Stimulated activated CD4-positive, alpha-beta T cell treated with anti-CD3 and anti-CD28 coated beads, Interleukin-12 subunit alpha, Interleukin-12 subunit beta, amount 100 ng/mL, for 4 hours (primary cell): ENCODE data around the gene DNAJB1.
"Not testable (repeated sequence)": the region's sequence is repeated elsewhere in the genome, so short reads cannot be mapped to it uniquely, and the experiment has no call there.

ENCODE experiments used
- DNase-seq: peaks from one replicate; pipeline ENCODE4 v3.0.0-alpha.2; 2020

The DNAJB1 gene

DNA sequence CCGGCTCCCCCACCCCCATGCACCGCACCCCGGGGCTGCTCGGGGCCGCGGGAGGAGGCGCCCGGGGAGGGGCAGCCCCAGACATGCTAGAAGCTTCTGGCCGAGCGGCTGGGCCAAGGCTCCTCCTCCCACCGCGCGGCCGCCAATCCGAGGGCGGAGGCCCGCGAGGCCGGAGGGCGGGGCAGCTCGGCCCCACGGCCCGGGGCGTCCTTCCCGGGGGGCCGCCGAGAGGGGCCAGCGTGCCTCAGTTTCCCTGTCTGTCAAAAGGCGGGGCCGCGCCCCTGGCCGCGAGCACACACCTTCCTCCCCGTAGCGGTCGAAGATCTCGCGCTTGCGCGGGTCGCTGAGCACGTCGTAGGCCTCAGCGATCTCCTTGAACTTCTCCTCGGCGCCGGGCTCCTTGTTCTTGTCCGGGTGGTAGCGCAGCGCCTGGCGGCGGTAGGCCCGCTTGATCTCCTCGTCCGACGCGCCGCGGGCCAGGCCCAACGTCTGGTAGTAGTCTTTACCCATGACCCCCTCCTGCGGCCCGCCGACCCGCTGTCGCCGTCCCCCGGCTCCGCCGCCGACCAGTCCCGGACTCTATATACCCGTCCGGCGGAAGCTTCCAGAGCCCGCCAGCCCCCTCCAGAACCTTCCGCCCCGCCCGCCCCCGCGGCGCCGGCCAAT lies at the start of gene DNAJB1:
Gene DNAJB1 (minus strand): TSS at position 558 of the 666 bp plus-strand sequence. CDS start 48 bp downstream, at position 510.
- peak; percentile 66 for DNase-seq

DNA sequence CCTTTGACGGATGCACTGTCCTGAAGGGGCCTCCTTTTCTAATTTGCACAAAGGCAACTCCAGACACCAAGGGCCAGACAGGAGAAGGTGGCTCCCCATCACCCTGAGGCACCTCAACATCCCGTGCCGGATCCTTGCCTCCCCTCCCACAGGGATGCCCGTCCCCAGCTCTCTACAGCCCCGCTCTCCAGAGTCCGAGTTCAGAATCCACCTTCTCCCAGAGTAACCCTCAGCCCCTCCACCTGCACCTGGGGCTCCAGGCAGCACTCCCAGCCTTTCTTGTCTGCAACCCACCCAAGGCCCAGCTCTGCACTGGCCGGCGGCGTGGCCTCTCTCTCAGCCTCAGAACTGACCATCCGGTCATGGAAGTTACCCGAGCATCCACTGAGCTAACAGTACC lies 48.9 kb upstream of the DNAJB1 start:
- no peak for DNase-seq

DNA sequence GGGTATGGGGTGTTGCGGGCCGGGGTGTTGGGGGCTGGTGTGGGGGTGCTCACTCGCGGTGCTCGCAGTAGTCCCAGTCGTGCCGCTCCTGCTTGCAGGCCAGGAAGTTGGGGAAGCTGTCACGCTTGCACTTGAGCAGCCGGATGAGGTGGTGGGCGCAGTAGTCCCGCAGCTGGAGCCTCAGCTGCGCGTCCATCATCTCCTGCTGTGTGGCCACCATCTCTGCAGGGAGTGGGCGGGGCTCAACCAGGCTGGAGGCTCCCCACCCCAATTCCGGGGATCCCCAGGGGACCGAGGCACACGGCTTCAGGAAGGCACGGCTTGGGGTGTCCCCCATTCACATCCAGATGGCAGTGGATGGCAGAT lies 48.5 kb upstream of the DNAJB1 start:
- no peak for DNase-seq

DNA sequence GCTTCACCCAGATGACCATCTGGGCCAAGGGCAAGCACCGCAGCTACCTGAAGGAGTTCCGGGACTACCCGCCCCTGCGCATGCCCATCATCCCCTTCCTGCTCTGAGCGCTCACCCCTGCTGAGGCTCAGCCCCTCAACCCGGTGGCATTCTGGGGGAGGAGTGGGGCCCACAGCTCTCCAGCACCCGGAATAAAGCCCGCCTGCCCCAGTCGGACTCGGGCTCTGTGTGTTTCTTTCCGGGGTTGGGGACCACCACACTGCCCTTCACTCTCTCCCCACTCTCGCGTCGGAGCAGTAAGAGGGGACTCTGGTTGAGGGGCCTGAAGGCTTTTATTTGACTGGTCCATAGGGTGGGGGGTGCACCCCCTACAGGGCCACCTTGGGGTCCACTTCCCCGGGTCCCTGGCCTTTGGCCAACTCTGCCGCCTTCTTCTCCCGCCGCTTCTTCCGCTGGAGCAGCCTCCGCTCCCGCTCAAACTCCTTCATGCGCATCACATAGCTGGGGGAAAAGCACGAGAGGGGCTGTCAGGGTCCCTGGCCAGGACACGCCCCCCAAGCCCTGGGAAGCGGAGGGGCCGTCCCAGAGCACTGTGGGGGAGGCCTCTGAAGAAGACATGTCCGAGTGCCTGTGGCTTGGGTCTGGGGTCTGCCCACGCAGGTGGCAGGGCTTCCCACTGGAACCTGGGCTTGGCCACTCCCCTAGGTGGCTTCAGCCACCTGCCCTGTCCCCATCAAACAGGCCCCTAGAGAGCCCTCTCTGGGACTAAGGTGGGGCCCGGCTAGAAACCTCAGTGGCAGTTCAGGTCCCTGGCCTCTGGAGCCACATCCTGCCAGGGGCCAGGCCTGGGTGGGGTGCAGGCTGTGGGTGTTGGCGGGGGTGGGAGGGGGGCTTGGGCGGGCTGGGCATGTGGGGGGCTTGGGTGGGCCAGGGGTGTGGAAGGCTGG lies 47.8 kb upstream of the DNAJB1 start:
- no peak for DNase-seq

DNA sequence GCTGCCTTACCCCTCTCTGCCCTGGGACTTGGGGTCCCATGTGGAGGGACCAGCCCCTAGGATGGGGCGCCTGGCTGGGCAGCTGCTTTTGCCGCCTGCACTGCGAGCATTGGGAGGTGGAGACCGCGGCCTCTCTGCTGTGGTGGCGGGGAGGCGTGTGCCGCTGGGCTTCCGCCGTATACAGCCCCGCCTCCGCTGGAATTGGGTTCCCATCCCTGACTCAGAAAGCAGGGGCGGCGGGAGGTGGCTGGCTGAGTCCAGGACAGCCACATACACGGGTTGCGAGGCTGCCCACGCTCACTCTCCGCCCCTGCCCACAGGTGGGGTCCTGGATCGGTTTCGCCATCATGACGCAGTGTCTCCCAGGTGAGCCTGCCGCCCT lies 47.1 kb upstream of the DNAJB1 start:
- DNase-seq = no peak

DNA sequence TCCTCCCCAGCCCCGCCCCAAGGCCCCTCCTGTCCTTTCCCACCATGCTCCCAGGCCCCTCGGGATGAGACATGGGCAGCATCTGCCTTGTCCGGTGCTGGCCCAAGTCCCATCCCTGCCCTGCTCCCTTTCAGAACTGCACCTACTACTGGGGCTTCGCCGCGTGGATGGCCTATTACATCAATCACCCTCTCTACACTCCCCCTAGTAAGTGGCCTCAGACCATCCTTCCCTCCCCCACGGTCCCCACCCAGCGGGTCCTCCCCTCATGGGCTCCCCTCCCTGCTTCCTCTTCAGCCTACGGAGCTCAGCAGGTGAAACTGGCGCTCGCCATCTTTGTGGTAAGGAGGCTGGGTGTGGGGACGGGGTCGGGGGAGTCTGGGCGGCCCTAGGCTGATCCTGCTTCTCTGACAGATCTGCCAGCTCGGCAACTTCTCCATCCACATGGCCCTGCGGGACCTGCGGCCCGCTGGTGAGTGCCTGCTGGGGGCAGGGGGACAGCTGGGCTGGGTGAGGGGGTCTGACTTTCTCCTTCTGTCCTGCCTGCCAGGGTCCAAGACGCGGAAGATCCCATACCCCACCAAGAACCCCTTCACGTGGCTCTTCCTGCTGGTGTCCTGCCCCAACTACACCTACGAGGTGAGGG lies 46.6 kb upstream of the DNAJB1 start:
- not testable (repeated sequence) for DNase-seq

DNA sequence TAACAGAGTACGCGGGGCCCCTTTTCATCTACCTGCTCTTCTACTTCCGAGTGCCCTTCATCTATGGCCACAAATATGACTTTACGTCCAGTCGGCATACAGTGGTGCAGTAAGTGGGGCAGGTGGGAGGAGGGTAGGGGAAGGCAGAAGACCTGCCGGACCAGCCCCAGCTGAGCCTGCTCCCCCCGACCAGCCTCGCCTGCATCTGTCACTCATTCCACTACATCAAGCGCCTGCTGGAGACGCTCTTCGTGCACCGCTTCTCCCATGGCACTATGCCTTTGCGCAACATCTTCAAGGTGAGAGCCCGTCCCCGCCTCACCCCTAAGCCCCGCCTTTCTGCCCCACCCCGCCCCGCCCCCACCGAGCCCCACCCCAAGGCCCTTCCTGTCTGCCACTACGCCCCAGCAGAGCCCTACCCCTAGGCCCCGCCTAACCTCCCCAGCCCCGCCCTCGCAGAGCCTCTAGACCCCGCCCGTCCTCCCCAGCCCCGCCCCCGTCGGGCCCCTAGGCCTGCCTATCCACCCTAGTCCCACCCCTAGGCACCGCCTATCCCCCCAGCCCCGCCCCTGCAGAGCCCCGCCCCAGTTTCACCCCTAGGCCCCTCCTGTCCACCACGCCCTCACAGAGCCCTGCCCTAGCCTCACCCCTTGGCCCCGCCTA lies 45.9 kb upstream of the DNAJB1 start:
- DNase-seq = peak; percentile 47

DNA sequence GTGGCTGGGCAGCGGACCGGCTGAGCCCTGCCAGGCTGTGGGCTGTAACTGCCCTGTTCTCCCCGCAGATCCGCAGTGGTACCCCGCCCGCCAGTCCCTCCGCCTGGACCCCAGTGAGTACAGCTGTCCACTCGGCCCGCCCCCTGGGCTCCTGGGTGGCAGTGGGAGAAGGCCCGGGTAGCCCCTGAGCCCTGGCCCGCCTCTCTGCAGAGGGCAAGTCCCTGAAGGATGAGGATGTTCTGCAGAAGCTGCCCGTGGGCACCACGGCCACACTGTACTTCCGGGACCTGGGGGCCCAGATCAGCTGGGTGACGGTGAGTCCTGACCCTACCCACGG lies 45.4 kb upstream of the DNAJB1 start:
- DNase-seq = no peak

DNA sequence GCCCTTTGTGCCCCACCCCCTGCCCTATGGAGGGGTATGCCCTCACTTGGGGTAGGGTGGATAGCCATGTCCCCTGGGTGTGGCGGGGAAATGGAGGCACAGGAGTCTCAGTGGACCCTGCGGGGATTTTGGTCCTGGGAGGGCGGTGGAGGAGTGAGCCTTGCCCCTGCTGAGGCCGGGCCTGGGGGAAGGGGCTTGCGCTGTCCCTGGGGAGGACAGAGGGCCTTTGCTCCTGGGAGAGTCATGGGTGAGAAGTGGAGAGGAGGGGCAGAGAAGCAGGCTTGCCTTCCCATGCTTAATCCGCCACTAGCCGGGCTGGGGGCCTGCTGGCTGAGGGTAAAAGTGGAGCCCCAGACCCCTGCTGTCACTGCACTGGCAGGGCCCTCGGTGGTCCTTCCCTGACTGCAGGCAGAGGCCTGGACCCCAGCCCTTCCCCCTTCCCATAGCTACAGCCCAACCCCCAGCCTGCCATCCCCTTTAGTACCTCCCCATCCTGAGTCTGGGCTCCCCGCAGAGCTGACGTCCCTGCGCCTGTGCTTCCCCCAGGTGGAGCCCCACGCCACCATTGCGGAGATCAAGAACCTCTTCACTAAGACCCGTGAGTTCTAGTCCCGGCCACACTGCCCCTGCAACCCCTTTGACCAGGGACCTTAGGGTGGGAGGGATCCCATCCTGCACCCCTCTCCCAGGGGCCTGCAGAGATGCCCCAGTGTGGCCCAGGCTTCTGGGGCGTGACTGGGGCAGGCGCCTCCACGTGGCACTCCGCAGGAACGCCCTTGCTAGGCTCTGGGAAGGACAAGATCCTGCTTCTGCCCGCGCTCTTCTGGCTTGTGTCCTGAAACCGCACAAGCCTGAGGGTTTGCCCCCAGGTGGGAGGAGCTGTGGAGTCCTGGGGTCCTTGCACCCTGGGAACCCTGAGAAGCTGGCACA lies 44.7 kb upstream of the DNAJB1 start:
- no peak for DNase-seq

DNA sequence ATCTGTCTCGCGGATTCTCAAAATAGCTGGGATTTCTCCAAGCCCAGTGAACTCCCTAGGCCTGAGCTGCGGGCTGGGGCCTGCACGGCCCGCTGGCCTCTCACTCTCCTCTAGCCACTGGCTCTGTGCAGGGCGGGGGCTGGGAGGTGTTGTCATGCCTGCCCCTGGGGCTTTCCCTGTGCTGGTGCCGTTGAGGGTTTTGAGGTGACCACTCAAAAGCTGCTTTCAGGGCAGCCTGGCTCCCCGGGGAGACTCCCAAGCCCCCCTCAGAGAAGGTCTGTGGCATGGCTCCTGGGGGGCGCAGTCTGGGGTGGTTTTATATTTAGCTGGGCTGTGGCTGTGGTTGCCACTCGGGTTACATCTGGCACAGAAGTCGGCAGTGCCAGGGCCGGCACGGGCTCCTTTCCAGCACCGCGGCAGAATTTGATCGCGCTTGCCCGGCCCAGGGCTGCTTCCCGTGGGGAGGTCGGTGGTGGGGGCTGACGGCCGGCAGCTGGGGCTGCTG lies 43.7 kb upstream of the DNAJB1 start:
- DNase-seq = no peak

DNA sequence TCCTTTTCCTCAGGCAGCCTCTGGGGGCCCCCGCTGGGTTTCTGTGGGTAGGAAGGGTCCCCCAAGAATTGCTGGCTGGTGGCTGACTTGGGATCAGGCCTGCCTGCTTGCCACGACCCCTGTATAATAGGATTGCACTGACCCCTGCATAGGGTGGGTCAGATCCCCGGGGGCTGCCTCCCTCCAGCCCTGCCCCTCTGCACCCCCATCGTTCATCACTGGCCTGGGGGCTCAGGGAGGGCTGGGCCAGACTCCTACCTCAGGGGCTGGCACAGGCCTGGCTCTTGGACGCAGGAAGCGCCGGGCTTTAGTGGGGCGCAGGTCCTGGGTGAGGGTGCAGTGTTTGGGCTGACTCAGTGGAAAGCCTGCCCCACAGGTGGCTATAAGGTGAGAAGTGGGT lies 43.1 kb upstream of the DNAJB1 start:
- no peak for DNase-seq

DNA sequence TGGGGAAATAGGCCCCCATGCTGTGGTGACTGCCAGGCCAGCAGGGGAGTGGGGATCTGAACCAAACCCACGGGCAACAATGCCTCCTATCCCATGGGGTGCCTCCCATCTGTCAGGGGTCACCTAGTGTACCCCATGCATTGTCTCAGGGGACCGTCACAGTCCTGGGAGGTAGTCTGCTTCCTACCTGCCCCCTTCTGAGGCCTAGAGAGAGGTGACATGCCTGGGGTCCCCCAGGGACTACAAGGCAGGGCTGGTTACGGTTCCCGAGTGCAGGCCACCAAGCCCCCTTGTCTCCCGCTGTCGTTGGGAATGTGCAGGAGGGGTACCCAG lies 42.5 kb upstream of the DNAJB1 start:
- DNase-seq = no peak

DNA sequence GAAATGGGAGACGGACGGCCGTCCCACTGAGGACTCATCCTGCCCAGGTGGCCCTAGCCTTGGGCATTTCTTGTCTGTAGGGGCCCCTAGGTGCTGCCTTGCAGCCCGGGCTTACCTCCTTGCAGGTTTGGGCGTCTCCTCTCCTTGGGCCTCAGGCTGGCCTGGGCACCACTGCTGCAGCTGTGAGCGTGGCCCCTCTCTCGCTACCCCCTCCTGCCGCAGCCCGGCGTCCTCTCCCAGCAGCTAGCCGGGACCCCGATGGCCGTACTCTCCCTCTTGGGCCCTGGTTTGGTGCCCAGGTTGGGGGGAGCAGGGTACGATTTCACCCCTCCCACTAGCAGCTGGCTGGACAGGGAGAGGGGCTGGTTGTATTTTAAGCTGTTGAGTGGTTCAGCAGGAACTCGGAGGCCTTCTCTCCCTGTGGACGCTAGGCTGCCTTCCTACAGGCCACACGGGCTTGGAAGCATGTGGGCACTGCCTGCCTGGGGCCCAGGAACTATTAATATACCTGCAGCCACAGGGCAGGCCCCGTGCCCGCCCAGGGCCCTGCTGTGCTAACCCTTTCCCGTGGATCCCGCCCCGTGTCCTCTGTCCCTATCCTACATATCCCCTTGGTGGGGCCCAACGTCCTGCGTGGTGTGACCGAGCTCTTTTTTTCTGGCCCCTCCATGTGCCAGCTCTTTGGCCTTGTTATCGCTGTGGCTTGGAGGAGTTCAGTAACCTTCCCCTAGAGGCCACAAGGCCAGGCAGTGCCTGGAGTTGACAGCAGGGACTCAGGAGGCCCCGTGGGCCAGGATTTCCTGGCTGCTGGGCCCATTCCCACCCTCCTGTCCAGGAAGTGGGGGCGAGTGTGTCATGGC lies 41.9 kb upstream of the DNAJB1 start:
- DNase-seq = no peak

DNA sequence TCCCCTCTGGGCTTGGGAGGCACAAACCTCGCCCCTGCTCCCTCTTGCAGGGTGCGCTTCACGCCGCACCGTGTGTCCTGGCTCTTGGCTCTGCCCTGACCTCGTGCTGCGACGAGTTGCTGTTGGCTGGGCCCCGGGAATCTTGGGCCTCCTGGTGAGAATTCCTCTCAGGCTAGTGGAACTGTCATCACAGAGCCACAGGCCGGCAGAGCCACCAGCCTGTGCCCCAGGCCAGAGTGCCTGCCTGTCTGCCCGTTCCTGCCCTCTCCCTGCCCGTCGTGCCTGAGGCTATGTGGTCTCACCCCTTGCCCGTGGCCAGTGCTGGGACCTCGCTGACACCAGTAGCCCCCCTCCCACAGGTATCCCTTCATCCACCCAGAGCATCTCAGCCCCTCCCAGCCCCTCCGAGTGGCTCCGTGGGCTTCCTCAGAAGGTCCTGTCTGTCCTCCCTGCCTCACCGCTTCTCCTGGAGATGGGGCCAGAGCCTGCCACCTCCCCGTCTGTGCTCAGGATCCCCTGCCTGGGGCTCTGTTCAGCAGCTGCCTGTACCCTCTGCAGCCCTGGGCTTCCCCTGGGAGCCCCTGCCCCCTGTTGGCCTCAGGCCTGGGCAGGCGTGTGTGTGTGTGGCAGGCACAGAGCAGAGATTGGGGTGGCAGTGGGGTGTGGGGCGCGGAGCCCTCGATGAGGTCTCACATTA lies 40.3 kb upstream of the DNAJB1 start:
- DNase-seq = no peak

DNA sequence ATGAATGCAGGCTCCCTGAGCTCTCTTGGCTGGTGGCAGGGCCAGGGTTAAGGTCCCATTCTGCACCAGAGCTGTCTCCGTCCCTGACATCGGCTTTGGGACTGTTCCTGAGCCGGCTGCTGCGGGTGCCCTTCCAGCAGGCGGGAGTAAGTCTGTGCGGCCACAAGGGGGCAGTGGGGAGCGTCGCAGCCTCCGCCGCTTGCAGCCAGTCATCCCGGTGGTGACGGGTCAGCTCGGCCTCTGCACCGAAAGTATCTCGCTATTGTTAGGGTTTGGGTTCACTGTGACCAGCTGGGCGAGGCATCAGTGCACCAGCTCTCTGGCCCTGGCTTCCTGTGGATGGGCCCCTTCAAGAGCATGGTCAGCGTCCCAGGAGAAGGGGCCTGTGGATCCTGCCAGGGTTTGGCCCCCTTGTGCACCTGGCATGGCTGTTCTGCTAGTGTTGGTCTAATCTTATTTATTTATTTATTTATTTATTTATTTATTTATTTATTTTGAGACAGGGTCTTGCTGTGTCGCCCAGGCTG lies 38.5 kb upstream of the DNAJB1 start:
- peak; percentile 75 for DNase-seq

DNA sequence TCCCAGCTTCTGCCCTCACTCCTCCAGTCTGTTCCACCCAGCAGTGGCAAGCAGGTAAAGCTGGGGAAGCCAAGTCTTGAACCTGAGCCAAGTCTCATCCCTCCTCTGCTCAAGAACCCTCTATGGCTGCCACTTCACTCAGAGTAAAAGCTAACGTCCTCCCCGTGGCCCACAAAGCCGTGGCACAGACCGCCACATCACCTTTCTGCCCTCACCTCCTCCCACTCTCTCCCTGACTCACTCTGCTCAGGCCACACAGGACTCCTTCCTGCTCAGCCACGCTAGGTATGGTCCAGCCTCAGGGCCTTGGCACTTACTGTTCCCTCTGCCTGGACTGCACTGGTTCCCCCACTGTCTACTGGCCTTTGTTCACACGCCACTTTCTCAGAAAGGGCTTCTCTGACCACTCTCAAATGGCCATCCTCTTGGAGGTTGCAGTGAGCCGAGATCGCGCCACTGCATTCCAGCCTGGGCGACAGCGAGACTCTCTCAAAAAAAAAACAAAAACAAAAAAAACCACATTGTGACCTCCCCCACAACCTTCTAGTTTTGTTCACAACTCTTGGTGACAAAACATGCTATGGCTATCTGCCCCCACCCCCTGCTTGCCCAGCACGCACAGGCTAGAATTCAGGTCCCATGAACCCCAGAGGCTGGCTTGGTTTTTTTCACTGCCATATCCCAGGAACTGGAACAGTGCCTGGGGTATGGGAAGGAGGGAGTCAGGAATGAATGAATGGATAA lies 37.9 kb upstream of the DNAJB1 start:
- DNase-seq = no peak

DNA sequence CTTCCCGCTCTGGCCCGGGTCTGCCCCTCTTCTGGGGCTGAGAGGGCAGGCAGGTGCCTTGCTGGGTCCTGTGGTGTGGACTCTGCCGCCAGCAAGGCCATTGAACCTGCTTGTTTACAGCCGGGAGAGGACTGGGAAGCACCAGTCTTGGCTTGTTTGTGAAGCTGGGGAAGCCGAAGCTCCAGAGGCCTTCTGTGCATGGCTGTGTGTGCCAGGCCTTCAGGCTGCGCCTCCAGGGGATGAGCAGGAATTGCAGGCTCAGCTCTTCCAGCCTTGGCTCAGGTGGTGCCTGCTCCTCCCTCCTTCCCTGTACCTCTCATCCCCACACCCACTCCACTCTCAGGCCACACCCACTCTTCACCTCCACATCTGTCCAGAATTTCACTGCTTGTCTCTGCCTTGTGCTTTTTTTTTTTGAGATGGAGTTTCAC lies 36.2 kb upstream of the DNAJB1 start:
- DNase-seq = no peak

DNA sequence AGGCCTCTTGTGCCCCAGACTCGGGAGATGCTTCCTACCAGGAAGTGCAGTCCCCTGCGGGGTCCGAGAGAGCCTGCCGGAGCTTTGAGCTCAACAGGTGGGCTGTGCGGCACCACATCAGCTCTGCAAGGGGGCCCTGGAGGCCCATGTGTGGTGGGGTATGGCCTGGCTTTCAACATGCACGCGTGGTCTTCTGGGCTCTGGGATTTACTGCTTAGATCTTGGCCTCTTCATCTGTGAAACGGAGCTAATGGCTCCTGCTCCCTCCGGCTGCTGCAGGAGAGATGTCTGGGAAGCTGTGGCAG lies 35.7 kb upstream of the DNAJB1 start:
- DNase-seq = no peak

DNA sequence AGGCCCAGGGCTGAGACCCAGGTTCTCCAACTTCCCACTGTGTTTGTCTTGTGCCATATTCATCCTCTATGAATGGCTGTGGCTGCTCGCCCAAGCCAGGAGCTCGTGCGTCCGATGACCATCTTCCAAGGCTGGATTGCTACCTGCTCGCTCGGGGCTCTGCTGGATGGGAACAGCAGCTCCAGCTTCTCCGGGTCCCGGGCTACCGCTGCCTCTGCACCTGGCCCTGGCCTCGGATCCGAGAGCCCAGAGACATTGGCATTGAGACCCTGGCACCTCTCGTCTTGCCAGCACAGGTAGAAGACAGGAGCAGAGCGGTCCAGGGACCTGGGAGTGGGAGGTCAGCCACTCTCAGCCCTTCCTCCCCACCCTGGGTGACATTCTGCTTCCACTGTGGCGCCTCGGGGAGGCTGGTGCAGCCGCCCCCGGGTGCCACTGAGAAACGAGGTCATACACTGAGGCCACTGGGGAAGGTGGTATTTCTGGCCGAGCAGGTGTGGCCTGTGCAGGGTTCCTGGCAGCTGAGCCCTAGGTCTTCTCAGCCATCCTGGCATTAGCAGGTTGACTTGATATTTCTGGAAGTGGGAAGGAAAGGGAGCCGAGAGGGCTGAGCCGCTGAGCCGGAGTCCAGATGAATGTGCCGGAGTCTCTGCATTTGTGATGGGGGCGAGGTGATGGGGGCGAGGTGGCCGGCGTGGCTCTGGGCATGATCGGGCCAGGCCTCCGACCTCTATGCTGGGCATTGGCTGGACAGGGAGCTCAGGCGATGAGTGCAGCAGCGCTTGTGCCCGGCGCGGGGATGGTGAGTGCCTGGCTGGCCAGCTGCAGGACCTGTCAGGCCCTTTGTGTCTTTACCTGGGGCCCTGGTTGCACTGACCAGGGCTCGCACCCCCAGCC lies 35.1 kb upstream of the DNAJB1 start:
- DNase-seq = no peak
